CD4-positive, alpha-beta T cell treated with Interleukin-17A for 1 hour (primary cell): ENCODE results near the gene TFR2.
"Not testable (repeated sequence)": the region's sequence is repeated elsewhere in the genome, so short reads cannot be mapped to it uniquely, and the experiment has no call there.

ENCODE experiments used
- DNase-seq: peaks from one replicate; pipeline ENCODE4 v3.0.0-alpha.2; 2020

TFR2 gene

DNA sequence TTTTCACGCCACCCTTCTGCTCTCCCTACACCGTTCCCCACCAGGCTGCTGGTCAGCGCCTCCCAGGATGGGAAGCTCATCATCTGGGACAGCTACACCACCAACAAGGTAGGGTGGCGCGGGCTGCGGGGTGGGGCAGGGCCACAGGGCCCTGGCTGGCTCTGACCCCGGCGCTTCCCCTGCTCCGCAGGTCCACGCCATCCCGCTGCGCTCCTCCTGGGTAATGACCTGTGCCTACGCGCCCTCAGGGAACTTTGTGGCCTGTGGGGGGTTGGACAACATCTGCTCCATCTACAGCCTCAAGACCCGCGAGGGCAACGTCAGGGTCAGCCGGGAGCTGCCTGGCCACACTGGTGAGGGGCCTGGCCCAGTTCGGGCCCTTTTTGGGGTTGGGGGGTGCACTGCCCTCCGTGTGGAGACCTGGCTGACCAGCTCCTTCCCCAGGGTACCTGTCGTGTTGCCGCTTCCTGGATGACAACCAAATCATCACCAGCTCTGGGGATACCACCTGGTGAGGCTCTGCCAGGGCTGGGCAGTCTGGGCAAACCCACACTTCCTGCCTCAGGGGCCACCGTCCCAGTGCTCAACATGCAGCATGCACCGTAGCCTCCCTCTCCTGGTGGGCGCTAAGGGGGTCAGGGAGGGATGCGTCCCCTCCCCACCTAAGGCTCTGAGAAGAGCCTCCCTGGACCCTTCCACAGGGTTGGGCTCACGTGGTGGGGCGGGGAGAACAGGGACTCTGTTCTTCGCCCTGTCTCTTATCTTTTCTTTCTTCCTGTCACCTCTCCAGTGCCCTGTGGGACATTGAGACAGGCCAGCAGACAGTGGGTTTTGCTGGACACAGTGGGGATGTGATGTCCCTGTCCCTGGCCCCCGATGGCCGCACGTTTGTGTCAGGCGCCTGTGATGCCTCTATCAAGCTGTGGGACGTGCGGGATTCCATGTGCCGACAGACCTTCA lies 36.2 kb upstream of the TFR2 start:
- no peak for DNase-seq

DNA sequence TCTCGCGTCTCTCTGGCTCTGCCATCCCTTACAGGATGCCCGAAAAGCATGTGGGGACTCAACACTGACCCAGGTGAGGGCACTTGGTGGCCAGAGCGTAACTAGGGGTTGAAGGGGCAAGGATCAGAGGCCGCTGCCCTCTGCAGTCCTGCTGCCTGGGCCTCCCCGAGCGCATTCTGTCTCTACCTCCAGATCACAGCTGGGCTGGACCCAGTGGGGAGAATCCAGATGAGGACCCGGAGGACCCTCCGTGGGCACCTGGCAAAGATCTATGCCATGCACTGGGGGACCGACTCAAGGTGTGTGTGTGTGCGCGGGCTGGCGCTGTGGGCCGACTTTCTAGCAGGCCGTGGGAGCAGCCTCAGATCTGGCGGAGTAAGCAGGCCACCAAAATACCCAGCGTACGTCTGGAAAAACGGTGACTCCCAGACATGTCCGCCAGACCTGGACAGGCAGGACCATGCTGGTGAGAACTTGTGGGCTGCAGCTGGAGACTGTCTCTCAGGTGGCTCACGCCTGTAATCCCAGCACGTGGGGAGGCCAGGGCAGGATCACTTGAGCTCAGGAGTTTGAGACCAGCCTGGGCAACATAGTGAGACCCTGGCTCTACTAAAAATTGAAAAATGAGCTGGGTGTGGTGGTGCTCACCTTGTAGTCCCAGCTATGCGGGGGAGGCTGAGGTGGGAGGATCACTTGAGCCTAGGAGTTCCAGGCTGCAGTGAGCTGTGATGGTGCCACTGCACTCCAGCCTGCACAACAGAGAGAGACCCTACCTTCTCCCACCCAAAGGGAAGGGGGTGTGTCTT lies 35.4 kb upstream of the TFR2 start:
- no peak for DNase-seq

DNA sequence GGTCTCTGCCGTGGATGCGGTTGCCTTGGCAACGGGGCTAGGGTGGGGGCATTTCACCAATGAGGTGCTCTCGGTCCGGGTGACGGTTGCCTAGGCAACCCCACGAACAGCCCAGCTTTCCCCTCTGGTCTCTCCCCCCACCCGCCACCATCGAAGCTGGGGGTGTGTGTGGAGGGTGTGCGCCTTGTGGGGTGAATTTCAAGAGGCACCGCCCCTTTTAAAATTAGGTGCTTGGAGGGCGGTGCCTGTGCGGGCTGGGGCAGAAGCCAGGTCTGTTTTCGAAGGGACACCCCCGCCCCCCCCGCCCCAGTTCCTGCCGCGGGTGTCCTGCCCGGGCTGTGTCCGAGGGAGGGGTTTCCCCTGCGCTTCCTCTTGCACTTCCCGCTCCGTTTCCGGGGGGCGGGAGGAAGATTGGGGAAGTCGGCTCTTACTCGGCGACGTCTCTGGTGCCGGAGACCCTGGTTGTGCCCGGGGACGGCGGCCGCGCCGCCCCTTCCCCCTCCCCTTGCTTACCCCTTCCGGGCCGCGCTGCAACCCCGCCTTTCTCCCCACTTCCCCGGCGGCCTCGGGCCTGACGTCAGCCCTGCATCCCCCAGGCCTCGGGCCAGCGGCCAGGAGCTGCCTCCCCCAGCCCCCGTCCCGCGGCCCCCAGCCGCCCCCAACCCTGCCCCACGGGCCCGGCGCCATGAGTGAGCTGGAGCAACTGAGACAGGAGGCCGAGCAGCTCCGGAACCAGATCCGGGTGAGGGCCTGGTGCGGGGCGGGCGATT lies 34.4 kb upstream of the TFR2 start:
- DNase-seq = peak; percentile 97

DNA sequence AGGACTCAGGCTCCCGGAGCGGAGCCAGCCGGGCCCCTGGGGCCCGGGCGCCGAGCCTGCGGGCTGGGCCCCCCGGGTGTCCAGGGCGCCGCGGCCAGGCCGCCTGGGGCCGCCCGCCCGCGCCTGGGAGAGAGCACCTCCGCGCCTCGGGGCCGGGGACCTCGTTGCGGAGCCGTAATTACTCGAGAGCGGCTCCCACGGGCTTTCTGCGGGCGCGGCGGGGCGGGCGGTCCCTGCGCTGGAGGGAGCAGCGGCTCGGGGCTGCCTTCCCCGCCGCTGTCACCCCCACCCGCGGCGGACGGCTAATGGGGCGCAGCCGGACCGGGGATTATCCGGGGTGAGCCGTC lies 33.7 kb upstream of the TFR2 start:
- no peak for DNase-seq

DNA sequence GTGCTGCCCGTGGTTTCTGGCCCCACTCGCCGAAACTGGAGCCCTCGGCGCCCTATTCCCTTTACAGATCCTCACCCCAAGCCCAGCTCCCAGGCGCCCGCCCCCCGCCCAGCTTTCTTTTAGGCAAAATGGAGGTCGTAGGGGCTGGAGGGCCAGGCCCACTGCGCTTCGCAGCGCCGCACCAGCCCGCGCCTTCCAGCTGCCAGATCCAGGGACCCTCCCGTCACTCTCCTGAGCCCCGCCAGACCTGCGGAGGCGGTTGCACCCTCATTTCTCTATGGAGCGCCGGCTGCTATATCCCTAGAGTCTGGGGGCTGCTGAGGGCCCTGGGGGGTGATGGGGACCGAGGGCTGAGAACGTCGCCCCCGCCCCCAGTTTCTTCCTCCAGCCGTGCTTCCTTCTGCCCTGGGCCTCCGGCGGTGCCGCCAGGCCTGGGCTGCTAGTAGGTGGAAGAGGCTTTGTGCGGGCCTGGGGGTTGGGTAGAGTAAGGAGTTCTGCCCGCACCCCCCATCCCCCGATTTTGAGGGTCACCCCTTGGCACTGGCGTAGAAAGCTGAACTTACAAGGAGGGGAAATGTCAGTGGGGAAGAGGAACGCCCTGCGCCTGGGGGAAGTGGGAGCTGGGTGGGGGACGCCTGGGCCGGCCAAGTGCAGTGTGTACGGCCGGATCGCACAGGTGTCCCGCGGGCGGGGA lies 33.2 kb upstream of the TFR2 start:
- no peak for DNase-seq

DNA sequence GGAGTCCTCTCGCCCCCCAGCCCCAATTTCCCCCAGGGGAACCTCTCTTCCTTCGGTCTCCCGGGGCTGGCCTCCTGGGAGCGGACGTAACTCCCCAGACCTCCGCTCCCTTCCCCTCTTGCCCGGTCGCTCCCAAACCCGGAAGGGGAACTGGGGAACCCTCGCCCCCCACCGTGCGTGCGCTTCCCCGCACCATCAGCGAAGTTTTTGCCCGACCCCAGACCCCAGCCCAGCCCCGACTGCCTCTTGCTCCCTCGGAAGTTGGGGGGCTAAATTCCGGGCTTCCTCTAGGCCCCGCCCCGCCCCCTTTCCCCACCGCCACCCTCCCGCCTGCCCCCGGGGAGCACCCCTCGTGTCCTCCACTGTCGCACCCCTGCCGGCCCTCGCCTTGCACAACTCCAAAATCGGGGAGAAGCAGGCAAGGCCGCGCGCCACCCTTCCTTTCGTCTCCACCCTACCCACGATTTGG lies 32.6 kb upstream of the TFR2 start:
- DNase-seq = peak; percentile 57

DNA sequence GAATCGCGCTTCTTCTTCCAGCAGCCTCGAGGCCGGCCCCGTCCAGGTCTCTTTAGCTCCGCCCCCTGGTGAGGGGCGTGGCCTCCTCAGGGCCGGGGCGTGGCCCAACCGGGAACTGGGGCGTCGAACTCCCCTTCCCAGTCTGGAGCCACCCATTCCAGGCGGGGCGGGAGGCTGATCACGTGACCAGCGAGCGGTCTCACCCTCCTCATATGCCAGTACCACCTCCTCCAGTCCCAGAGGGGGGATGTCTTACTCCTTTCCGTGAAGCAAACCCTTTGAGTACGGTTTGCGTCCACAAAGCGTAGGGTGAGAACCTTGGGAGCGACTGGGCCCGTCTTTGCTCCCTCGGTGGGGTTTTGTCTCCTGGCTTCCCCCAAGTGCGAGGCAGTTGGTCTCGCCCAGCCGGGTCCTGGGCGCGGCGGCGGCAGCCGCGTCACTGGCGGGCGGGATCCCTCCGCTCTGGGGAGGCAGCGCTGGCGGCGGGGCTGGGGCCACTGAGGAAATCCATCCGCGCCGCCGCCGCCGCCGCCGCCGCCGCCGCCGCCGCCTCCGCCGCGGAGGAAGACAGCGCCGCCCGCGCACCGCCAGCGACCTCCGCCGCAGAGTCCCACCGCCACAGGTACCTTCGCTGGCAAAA lies 32.1 kb upstream of the TFR2 start, which contains the start of gene GNB2:
GNB2 (plus strand) TSS at position 439 of the 640 bp plus-strand sequence. CDS start 2,526 bp downstream, outside the sequence.
- DNase-seq = peak; percentile 99

DNA sequence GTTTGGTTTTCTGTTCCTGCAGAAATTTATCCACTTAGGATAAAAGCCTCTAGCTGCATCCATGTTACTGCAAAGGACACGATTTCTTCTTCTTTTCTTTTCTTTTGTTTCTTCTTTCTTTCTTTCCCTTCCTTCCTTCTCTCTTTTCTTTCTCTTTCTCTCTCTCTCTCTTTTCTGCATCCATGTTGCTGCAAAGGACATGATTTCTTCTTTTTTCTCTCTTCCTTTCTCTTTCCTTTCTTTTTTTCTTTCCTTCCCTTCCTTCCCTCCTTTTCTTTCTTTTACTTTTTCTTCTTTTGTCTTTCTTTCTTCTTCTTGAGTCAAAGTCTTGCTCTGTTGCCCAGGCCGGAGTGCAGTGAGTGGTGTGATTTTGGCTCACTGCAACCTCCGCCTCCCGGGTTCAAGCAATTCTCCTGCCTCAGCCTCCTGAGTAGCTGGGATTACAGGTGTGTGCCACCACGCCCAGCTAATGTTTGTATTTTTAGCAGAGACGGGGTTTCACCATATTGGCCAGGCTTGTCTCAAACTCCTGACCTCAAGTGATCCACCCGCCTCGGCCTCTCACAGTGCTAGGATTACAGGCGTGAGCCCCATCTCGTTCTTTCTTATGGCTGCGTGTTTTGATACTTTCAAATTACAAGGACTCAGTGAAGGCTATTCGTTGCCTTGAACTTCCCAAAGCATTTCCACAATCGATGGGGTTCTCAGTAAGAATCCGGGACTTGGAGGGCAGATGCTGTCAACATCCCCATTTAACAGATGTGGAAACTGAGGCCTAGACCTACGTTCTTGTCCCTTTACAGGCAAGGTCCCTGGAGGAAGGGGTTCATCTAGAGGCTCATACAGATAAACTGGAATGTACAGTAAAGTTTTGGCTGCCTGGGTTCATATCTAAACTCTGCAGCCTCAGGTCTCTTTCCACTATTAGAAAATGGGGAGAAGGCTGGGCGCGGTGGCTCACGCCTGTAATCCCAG lies 30.3 kb upstream of the TFR2 start:
- DNase-seq = no peak

DNA sequence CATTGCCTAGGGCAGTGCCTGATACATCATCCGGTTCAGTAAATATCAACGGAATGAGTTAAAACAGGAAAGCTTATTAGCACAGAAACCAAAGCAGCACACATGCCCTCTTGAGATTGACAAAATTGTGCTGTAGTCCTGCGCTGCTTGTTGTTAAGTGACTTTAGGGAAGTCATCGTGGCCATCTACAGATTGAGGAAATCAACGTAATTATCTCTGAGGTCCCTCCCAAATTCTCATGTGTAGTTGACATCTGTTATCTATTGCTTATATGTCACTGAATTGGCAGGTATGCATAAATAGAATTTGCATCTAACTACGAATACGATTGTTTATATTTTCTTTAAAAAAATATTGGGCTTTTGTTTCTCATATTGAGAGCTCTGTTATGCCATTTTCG lies 28.7 kb upstream of the TFR2 start:
- no peak for DNase-seq

DNA sequence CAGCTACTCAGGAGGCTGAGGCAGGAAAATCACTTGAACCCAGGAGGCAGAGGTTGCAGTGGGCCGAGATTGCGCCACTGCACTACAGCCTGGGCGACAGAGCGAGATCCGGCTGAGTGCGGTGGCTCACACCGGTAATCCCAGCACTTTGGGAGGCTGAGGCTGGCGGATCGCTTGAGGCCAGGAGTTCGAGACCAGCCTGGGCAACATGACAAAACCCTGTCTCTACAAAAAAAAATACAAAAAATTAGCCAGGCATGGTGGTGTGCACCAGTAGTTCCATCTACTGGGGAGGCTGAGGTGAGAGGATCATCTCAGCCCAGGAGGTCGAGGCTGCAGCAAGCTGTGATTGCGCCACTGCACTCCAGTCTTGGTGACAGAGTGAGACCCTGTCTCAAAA lies 27.8 kb upstream of the TFR2 start:
- DNase-seq = not testable (repeated sequence)

DNA sequence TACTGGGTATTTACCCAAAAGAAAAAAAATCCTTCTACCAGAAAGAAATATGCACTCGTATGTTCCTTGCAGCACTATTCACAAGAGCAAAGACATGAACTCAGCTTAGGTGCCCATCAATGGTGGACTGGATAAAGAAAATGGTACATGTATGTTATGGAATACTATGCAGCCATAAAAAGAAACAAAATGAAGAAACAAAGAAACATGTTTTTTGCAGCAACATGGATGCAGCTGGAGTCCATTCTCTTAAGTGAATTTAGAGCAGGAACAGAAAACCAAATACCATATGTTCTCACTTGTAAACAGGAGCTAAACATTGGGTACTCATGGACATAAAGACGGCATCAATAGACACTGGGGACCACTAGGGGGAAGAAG lies 26.7 kb upstream of the TFR2 start:
- DNase-seq = no peak

DNA sequence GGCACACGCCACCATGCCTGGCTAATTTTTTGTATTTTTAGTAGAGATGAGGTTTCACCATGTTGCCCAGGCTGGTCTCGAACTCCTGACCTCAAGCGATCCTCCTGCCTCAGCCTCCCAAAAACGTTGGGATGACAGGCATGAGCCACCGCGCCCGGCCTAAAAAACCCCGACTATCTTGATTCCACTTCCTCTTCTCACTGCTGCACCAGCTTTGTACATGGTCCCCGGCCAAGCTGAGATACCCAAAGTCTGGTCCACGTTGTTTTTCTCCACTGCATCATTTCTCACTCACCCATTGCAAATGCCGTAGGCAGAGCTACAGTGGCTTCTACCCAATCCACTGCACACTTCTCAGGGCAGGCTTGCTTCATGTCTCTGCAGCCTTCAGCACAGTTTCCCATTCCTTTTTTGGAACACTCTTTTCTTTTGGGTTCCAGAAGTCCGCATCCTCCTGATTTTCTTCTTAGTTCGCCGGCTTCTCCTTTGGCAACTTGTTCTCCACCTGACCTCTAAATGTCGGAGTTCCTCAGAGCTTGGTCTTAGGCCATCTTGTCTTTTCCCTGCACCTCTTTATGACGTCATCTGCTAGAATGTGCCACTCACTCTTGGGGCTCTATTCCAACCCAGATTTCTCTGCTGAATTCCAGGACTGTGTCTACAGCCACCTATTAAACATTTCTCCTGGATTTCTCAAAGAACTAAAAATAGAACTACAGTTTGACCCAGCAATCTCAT lies 26.1 kb upstream of the TFR2 start:
- no peak for DNase-seq

DNA sequence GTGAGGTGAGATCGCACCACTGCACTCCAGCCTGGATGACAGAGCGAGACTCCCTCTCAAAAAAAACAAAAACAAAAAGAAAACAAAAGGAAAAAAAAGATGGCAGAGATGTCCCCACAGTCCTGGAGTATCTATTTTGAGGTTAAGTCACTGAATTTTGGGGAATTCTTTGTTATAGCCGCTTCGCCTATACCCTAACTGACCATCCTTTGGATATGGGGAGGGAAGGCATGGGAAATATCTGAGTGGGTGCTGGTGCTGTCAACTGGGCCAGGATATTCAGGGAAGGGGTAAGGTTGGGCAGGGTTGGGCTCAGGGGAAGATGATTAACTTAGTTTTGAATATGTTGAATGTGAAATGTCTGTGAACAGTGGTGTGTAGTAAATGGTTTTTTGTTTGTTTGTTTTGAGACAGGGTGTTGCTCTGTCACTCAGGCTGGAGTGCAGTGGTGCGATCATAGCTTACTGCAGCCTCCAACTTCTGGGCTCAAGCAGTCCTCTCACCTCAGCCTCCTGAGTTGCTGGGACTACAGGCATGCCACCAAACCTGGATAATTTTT lies 23.9 kb upstream of the TFR2 start:
- no peak for DNase-seq

DNA sequence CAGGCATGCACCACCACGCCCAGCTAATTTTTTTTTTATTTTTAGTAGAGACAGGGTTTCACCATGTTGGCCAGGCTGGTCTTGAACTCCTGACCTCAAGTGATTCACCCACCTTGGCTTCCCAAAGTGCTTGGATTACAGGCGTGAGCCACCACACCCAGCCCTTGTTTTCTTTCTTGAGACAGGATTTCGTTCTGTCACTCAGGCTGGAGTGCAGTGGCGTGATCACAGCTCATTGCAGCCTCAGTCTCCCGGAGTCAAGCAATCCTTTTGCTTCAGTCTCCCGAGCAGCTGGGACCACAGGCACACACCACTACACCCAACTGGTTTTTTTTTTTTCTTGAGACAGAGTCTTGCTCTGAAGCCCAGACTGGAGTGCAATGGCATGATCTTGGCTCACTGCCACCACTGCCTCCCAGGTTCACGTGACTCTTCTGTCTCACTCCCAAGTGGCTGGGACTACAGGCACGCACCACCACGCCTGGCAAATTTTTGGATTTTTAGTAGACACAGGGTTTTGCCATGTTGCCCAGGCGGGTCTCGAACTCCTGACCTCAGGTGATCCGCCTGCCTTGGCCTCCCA lies 20.9 kb upstream of the TFR2 start:
- DNase-seq = not testable (repeated sequence)

DNA sequence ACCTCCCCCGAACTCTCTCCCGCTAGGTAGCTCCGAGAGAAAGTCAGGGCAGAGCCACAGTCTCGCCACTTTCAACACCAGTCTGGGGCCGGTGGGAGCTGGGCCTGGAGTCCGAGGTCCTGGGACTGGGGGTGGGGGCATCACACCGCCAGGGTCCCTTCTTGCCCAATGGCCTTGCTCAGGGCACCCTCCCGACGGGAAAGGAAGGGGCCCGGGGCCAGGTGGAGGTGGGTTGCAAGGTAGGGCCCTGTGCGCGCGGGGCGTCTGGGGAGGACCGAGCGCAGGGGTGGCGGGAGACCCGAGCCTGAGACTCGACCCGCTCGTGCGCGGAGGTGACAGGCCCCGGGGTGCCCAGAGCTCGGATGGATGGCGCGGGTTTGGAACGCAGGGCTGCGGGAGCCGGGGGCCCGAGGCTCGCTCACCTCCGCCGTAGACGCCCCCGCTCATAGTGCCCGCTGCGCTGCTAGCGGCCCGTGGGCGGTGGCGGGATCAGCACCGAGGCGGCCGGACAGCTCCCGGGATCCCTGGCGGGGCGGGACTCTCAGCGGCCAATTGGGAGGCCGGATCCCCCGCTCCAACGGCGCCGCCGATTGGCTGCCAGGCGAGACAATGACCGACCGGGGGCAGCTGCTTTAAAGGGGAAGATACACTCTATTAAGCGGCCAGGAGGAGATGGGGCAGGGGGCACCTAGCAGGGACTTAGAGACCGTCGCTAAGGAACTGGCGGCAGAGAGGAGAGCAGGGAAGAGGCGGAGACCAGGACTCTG lies 14.7 kb upstream of the TFR2 start, which contains the start of gene ACTL6B:
ACTL6B (minus strand) TSS at position 541 of the 767 bp plus-strand sequence; CDS start at position 447, 94 bp downstream.
- peak; percentile 57 for DNase-seq

DNA sequence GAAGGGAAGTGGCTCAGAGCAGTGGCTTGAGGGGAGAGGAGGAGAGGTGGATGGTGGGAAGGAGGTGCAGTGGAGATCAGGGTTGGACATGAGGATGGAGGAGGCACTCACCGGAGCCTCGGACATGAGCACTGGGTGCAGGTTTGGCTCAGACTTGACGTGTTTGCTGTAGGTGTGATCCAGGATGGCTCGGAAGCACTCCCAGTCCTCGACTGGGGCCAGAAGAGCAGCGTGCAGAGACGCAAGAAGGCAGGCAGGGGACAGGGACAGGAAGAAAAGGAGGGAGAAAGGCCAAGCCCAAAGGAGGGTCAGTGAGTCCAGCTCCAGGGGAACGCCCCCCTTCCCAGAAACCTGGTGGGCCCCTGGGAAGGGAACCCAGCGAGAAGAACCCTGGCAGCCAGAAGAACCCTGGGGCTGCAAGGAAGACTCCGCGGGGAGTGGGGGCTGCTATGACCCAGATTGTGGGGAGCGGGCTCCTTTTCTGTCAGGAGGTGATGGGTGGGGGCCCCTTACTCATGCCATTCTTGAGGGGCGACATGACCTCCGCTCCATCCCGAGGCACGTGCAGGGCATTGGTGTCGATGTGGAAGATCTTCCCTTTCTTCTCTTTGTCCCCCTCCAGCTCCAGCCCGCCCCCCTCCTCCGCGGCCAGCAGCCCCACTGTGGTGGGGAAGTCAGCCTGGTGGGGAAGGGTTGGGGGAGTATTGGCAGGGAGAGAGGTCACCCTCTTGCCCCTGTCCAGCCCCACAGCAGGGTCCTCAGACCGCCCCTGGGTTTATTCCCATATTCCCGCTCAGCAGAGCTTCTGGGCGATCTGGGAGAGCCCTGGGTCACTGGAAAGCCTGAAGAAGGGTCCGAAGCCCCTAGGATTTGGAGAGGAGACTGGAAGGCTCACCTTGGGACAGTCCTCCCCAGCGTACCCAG lies 13.8 kb upstream of the TFR2 start:
- no peak for DNase-seq
